Brain microvascular endothelial cell (primary cell): ENCODE data around the gene LTF.
"Not testable (repeated sequence)": the region's sequence is repeated elsewhere in the genome, so short reads cannot be mapped to it uniquely, and the experiment has no call there.

Experiments
- DNase-seq: peaks from one replicate; pipeline ENCODE4 v3.0.0-alpha.2; 2020
- H3K27ac ChIP-seq: fragments of 250-450 bp; sonication (Bioruptor Pico); 2 replicates; pipeline ENCODE4 v1.5.1; 2020; ENCODE audit warnings: mild to moderate bottlenecking, moderate library complexity
- H3K27me3 ChIP-seq: fragments of 250-450 bp; sonication (Bioruptor Pico); replicated peaks from 2 replicates; pipeline ENCODE4 v1.5.1; 2020; ENCODE audit warnings: mild to moderate bottlenecking
- H3K36me3 ChIP-seq: fragments of 250-450 bp; sonication (Bioruptor Pico); replicated peaks from 2 replicates; pipeline ENCODE4 v1.5.1; 2020; ENCODE audit warnings: mild to moderate bottlenecking
- H3K4me3 ChIP-seq: 2 replicates; pipeline ENCODE4 v1.5.1; 2011; ENCODE audit warnings: low read depth, mild to moderate bottlenecking, control low read depth, low read length, moderate library complexity
- in situ Hi-C: cut with HindIII; loops from 2 replicates; pipeline ENCODE4 v1.10.0; 2017; ENCODE audit warnings: low sequenced_read_pairs, low pct_ligation_motif_present
- TF ChIP-seq, protein P1 (sequence below): IDR thresholded peaks from 2 replicates; pipeline ENCODE4 v1.5.1; 2011; ENCODE audit warnings: low read depth, mild to moderate bottlenecking, moderate library complexity, low read length, control low read depth, inconsistent platforms; ENCODE audit errors: missing control alignments

LTF gene

DNA sequence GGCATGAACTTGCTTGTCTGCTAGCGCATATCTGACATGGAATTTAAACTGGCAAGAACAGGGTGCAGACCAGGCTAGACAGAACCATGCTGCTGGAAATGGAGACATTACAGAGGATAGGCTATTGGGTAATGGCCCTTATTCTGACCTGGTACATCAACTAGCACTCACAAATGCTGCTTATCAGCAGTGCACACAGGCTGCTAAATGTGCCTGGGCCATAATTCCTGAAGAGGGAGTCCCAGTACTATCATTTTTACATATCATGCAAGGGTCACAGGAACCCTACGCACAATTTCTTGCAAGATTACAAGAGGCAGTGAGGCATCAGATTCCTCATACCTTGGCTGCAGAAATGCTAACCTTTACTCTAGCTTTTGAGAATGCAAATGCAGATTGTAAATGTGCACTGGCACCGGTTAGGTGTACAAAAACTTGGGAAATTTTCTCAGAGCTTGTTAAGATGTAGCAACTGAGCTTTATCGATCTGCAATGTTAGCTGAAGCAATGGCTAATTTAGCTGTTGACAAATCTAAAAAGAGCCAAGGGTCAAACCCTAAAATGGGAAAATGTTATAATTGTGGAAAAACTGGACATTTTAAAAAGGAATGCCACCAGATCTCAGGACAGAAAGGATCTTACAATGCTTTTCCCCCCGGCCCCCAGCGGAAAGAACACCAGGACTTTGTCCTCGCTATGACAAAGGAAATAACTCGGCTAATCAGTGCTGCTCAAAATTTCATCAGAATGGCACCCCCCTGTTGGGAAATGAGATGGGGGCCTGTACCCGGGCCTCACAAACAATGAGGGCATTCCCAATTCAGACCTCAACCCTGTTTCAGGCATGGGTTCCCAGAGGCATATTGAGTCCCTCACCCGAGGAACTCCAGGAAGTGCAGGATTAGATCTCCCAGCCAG, 36.5 kb downstream of the LTF start:
- TF ChIP-seq, protein P1, sequence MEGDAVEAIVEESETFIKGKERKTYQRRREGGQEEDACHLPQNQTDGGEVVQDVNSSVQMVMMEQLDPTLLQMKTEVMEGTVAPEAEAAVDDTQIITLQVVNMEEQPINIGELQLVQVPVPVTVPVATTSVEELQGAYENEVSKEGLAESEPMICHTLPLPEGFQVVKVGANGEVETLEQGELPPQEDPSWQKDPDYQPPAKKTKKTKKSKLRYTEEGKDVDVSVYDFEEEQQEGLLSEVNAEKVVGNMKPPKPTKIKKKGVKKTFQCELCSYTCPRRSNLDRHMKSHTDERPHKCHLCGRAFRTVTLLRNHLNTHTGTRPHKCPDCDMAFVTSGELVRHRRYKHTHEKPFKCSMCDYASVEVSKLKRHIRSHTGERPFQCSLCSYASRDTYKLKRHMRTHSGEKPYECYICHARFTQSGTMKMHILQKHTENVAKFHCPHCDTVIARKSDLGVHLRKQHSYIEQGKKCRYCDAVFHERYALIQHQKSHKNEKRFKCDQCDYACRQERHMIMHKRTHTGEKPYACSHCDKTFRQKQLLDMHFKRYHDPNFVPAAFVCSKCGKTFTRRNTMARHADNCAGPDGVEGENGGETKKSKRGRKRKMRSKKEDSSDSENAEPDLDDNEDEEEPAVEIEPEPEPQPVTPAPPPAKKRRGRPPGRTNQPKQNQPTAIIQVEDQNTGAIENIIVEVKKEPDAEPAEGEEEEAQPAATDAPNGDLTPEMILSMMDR, result no peak
- DNase-seq, result no peak
- H3K27ac ChIP-seq, result no peak overlapping the region
- in situ Hi-C loops, result no loop called here
- no peaks in the 10 kb centered on the region for H3K27me3 ChIP-seq
- no peaks in the 10 kb centered on the region for H3K36me3 ChIP-seq
- H3K4me3 ChIP-seq, result no peak overlapping the region

DNA sequence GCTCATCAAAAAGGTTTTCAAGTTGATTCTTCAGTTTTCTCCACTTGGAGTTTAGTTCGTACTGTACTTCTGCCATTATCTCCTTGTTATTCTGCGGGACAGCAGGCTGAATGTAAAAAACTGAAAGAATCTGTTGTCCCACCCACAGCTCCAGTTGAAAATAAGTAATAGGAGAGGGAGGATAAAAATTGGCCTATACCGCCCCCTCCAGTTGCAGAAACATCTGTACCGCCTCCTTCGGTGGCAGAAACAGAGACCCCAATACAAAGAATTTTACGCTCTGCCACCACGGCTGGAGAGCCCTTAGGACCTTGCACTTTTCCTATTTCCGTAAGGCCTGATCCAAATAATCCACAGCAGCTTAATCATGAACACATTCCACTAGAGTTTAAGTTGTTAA, 37.3 kb downstream of the LTF start:
- H3K4me3 ChIP-seq, DNase-seq, in situ Hi-C loops, H3K27ac ChIP-seq, H3K36me3 ChIP-seq, H3K27me3 ChIP-seq: not testable (repeated sequence)
- TF ChIP-seq, protein P1, result peak; percentile 43

DNA sequence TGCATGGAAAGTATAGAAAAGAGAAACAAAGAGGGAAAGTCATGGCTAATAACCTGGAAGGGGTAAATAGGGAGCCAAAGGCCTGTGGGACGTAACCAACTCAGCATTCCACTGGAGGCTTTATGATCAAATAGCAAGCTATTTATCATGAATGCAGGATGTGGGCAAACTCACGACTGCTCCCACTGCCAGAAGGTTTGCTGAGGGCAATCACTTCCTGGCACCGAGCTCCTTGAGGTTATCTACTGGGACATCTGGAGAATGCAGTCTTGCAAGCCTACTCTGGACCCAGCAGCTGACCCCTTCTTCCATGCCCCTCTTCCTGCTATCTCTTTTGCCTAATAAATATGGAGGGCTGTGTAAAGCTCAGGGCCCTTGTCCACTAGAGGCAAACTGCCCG, 38.2 kb downstream of the LTF start:
- H3K4me3 ChIP-seq, H3K36me3 ChIP-seq, in situ Hi-C loops, DNase-seq, H3K27ac ChIP-seq, H3K27me3 ChIP-seq: not testable (repeated sequence)

DNA sequence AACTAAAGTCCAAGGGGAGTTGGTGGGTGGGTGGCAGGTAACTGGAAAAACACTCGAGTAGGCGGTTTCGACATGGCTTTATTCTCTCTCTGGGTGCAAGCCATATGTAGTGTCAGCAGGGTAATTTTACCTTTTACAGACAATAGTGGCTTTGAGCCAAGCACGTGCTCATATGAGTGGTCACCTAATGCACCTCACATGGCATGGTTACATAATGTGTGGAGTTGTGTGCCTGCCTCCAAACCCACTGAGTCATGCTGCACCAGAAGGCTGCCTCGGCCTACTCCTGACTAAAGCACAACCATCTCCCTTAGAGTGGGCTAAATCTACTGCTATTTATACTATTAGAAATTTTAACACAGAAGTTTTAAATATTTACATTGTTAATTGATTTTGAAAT, 41.1 kb downstream of the LTF start:
- no peak for DNase-seq
- in situ Hi-C loops, result no loop called here
- H3K36me3 ChIP-seq, result no peaks in the 10 kb centered on the region
- TF ChIP-seq, protein P1, result no peak
- no peaks in the 10 kb centered on the region for H3K27me3 ChIP-seq
- no peak overlapping the region for H3K27ac ChIP-seq
- H3K4me3 ChIP-seq, result no peak overlapping the region

DNA sequence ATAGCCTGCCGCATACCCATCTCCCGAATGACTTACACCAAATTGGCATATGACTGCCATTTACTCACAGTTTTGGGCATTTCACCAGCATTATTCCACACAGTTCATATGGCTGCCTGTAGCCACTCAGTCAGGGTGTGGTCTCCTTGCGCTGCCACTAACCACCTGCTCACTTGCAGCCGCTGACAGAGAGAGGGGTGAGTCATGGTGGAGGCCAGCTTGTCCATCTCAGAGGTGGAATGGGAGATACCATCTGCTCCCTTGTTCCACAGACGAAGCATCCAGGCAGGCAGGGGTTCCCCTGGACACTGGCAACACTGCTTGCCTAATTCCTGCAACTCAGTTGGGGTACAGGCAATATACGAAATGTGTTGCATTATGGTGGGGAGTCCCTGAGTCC, 42.1 kb downstream of the LTF start:
- TF ChIP-seq, protein P1, result no peak
- in situ Hi-C loops, result no loop called here
- H3K4me3 ChIP-seq, result no peak overlapping the region
- no peak overlapping the region for H3K27ac ChIP-seq
- DNase-seq, result no peak
- no peaks in the 10 kb centered on the region for H3K27me3 ChIP-seq
- H3K36me3 ChIP-seq, result no peaks in the 10 kb centered on the region

DNA sequence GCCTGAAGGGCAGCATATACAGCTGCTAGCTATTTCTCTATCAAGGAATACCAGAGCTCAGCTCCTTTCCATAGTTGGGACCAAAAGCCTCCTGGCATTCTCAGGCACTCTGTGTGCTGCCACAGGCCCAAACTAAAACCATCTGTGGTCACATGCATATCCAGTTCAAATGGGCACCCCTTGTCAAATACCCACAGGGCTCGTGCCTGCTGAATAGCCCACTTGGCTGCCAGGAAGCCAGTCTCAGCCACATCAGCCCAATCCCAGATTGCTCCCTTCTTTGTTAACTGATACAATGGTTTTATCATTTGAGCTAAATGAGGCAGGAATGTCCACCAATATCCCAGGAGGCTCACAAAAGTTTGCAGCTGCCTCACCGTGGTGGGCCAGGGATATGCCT, 43.8 kb downstream of the LTF start:
- Histone ChIP-seq H3K27ac (no peak overlapping the region), H3K36me3 (no peaks in the 10 kb centered on the region), H3K4me3 (no peak overlapping the region), H3K27me3 (no peaks in the 10 kb centered on the region)
- TF ChIP-seq, protein P1, result no peak
- in situ Hi-C loops, result no loop called here
- DNase-seq, result no peak
